CD4-positive, alpha-beta T cell treated with Interferon gamma for 1 hour (primary cell): ENCODE data around the gene CSTB.
A peak's percentile ranks its signal among the peaks of the same experiment; 100 is the strongest.

Experiments
- DNase-seq: peaks from one replicate; pipeline ENCODE4 v3.0.0-alpha.2; 2020

CSTB gene

DNA sequence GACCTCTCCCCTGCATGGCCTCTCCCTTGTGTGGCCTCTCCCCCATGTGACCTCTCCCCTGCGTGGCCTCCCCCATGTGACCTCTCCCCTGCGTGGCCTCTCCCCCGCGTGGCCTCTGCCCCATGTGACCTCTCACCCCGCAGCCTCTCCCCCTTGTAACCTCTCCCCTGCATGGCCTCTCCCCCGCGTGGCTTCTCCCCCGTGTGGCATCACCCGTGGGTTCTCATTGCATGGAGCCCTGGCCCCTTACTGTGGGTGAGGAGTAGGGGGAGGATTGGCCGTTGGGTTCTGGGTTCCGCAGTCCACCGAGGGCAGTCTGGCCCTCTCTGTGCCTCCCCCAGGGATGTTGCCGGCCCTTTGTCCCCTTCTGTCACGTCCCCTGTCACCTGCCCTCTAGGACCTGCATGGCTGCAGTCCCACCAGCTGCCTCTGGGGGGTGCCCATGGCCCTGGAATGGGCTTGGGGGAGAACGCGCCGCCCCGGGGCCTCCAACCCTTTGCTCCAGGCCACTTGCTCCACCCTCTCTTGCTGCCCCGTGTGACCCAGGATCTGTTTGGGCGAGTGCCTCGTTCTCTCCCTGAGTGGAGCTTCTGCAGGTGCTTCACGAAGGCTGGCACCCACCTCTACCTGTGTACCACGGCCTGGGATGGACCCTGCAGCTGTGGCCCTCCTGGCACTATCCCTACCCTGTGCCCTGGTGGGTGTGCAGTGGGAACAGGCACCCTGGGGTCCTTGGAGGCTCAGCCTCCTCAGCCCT lies 34.6 kb upstream of the CSTB start:
- peak; percentile 82 for DNase-seq

DNA sequence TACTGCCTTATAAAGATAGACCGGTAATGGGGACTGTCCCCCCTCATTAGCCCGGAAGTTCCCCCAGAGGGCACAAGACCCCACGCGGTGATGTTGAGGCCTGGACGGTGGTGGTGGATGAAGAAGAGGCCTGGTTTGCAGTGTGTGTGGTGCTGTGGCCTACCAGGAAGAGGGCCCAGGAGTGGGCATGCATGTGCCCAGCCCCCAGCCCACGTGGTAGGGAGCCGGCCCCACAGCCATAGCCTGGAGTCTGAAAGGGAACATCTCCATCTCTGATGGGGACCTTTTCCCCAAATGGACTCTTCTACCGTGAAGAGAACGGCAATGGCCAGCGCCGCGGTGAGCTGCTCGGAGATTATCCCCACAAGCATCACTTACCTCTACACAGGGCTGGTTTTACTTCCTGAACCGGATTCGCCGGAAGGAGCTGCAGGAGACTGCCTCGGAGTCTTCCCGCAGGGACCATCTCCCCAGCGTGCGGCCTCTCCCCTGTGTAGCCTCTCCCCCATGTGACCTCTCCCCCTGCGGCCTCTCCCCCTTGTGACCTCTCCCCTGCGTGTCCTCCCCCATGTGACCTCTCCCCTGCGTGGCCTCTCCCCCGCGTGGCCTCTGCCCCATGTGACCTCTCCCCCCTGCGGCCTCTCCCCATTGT lies 33.9 kb upstream of the CSTB start:
- no peak for DNase-seq

- DNase-seq: no peak
These were observed 33.3 kb upstream of the CSTB start for GRCh38 chr21:43809346-43809799.

DNA sequence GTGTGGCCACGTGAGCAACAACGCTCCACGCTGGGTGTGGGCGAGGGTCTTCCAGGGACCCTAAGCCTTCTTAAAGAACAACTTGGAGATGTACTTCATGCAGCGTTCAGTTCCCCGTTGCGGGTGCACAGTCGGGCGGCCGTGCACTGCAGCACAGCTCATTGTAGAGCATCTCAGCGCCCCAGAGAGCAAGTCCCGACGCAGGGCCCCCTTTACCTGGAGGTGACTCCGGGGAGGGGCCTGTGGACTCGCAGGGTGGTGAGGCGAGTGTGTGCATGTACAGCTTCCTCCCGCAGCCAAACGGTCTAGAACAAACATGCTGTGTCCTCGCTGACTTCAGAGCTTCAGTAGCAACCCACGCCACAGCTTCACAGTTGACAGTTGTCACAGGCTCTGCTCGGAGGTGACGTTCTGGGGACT lies 32.7 kb upstream of the CSTB start:
- no peak for DNase-seq

- DNase-seq: no peak
These were observed 32.3 kb upstream of the CSTB start for GRCh38 chr21:43808367-43808766.

GRCh38 chr21:43806017-43806710 lies 30.1 kb upstream of the CSTB start:
- DNase-seq: no peak

- DNase-seq: peak; percentile 82
These were observed 29.2 kb upstream of the CSTB start for GRCh38 chr21:43805275-43805800.

DNA sequence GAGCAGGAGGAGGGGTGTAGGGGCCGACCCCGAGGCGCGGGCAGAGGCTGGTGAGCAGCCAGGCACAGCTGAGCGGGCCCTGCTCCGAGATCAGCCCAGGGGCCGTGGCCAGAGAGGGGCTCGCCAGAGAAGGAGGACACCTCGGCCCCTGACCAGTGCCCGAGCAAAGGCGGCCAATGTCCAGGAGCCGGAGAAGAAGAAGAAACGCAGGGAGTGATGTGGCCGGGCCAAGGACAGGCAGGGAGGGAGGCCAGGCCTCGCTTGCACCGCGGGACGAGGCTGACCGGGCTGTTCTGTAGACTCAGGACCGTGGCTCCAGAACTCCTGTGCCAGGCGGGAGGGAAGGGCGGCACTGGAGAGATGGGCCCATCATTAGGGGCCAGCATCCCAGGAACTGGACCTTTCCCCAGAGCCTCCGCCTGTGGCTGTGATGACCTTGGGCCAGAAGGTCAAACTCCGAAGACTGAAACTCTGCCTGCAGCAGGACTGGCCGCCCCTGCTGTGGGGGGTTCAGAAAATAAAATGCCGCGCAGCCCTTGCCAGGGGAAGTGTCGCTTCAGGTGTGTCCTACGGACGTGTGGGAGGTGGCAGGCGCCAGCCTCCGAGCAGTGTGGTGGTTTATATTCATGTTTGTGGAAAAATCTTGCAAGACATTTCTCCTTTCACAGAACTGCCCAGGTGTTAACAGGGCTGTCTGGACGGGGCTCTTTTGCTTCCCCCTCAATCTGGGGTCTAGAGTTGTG lies 27.6 kb upstream of the CSTB start:
- DNase-seq: no peak

GRCh38 chr21:43802713-43803313 lies 26.7 kb upstream of the CSTB start:
- DNase-seq: no peak

GRCh38 chr21:43801006-43801783 lies 25.1 kb upstream of the CSTB start:
- no peak for DNase-seq

- DNase-seq: no peak
These were observed 24.5 kb upstream of the CSTB start for GRCh38 chr21:43800566-43800965.

DNA sequence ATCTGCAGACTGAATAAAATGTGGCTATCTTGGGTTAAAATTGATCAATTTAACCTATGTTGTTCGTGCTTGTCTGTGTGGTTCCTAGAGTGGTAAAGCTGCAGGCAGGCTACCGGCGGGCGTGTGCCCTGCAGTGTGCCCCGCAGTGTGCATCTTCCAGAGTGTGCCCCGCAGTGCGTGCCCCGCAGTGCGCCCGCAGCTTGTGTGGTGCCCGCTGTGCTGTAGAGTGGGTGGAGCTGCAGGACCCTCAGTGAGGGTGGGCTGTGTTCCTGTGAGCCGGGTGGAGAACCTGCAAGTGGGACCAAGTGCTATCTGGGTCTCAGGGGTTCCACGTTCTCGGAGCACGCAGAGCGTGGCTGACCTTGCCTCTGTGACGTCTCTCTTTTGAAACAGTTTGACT lies 24.0 kb upstream of the CSTB start:
- DNase-seq: no peak

DNA sequence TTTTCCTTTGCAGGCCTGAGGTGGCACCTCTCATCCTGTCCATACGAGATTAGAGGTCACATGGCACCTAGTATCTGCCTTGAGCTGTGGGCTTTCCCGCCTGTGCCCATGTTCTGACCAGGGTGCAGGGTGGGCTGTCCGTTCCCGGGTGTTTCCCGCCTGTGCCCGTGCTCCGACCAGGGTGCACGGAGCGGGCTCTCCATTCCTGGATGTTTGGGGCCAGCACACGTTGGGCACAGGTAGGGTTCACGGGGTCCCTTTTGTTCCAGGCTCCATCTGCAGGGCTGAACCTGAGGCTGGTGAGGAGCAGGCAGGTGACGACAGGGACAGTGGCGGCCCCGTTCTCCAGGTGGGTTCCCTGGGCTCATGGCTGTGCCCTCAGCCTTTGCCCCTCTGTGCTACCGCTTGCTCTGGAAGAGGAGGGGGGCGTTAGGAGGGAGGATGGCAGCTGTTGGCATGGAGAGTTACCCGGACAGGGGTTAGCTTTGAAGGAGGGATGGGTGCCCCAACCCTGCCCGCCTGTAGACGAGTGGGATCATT lies 23.3 kb upstream of the CSTB start:
- no peak for DNase-seq

DNA sequence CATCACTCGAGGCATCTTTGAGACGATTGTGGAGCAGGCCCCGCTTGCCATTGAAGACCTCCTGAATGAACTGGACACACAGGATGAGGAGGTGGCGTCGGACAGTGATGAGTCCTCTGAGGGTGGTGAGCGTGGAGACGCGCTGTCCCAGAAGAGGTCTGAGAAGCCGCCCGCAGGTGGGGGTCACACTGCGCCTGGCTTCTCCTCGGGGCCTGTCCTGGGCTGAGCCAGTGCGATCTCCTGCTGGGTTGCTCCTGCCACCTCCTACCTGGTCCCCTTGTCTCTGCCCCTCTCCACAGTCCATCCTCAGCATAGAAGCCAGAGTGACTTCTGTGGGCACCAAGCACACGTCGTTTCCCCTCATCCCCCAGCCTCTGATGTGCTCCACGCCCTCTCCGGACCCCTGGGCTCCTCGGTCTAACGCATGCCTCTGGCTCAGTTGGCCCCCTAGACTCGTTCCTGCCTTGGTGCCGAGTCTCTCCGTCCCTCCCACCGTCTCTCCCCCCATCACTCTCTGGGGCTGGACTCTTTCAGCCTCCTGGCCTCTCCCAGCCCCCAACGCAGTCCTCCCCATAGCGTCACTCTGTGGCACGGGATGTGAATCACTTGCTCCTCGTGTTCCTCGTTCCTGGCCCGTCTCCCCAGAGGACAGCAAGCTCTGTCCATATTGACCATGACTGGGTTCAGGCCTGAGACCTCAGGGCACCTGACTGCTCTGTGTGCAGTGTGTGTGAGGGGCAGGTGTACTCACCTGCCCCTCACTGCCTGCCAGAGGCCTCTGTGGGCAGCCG lies 22.0 kb upstream of the CSTB start:
- DNase-seq: no peak

DNA sequence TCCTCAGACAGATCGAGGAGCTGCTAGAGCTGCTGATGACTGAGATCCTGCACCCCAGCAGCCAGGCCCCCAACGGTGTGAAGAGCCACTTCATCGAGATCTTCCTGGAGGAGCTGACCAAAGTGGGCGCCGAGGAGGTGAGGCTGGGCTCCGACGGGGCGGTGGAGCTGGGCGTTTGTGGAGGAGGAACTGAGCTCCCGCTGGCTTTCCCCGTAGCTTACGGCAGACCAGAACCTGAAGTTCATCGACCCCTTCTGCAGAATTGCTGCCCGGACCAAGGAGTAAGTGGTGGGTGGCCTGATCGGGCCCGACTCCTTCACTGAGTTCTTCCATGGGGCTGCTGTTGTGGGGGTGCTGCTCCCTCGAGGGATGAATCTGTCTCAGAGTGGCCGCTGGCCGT lies 21.3 kb upstream of the CSTB start:
- no peak for DNase-seq

- DNase-seq: no peak
These were observed 18.7 kb upstream of the CSTB start for GRCh38 chr21:43794857-43795256.

DNA sequence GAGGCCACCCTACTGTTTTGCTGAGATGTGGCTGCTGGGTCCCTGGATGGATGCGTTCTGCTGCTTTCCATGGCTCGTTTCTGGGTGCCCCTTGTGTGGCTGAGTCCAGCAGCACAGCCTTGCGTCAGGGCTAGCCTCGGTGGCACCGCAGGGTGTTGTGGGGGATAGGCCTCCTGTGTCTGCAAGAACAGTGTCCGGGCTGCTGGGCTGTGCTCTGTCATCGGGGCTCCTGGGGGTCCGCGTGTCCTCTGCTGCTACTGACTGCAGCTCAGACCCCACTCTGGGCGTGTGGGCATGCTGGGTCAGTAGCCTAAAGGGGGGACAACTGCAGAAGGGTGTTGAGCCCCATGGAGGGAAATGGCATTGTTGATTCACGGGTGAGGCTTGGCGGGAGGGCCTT lies 18.2 kb upstream of the CSTB start:
- no peak for DNase-seq

DNA sequence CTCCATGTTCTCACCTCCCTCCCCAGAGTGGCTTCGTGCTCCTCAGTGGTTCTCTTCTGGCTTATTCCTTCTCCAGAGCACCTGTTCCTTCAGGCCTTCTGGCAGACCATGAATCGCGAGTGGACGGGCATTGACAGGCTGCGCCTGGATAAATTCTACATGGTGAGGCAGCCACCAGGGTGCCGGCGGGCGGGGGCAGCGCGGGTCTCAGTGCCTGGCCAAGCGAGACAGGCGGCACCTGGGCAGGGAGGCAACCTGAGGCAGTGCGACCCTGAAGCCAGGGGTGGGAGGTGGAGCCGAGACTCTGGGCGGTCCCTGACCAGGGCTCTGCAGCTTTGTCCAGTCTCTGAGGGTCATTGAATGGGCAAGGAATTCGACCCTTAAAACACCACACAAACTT lies 17.1 kb upstream of the CSTB start:
- no peak for DNase-seq

GRCh38 chr21:43792406-43792805 lies 16.3 kb upstream of the CSTB start:
- DNase-seq: no peak

- DNase-seq: no peak
These were observed 14.0 kb upstream of the CSTB start for GRCh38 chr21:43790010-43790524.
